H1 (cell line): Measurements from ENCODE around the gene LRRC72. TPM values are rescaled to one million over a fixed set of nuclear protein-coding genes. Genes with fewer than 3 reads are reported as not detected.

Experiments used
- CTCF ChIA-PET: fragments of 300-600 bp; sonication (Branson Sonifier 250); formaldehyde crosslinking; loops from one replicate; lab custom pipeline; 2021; ENCODE audit not compliant: partially characterized antibody; lab: Charles Lee
- POLR2A ChIA-PET: fragments of 300-600 bp; sonication (Branson Sonifier 250); formaldehyde crosslinking; loops from one replicate; lab custom pipeline; 2021; ENCODE audit warnings: inconsistent platforms; ENCODE audit not compliant: partially characterized antibody; lab: Charles Lee
- DNase-seq, 2 experiments: peaks; one replicate each; pipeline versions ENCODE4 v3.0.0 to v3.0.0-alpha.2; 2010 to 2022; ENCODE audit warnings: low spot score in 2 of 2, low read depth in 1 of 2, mixed read lengths in 1 of 2
- FAIRE-seq: peaks from 2 replicates; lab custom pipeline; 2011; peaks lifted over from hg19 to GRCh38; lab: Jason Lieb, UNC
- H2AFZ ChIP-seq: 2 replicates; pipeline ENCODE4 v1.8.1; 2012; ENCODE audit warnings: low read length, inconsistent platforms
- H2AK5ac ChIP-seq: 2 replicates; pipeline ENCODE4 v1.6.1; 2013; ENCODE audit warnings: low read depth, low read length
- H2BK120ac ChIP-seq: replicated peaks from 2 replicates; pipeline ENCODE3; 2013; ENCODE audit warnings: low read depth, low read length, inconsistent platforms
- H2BK12ac ChIP-seq: 2 replicates; pipeline ENCODE4 v1.6.1; 2013; ENCODE audit warnings: low read depth, low read length
- H2BK15ac ChIP-seq: 2 replicates; pipeline ENCODE4 v1.6.1; 2013; ENCODE audit warnings: low read length
- H2BK20ac ChIP-seq: 2 replicates; pipeline ENCODE4 v1.6.1; 2013; ENCODE audit warnings: low read length
- H2BK5ac ChIP-seq: 2 replicates; pipeline ENCODE4 v1.6.1; 2013; ENCODE audit warnings: low read depth, low read length
- H3K14ac ChIP-seq: 2 replicates; pipeline ENCODE4 v1.6.1; 2013; ENCODE audit warnings: inconsistent platforms; ENCODE audit not compliant: insufficient read length
- H3K18ac ChIP-seq: 2 replicates; pipeline ENCODE4 v1.6.1; 2013; ENCODE audit warnings: low read length; ENCODE audit errors: extremely low read depth
- H3K23ac ChIP-seq: 2 replicates; pipeline ENCODE4 v1.6.1; 2013; ENCODE audit warnings: inconsistent platforms; ENCODE audit not compliant: insufficient read length
- H3K23me2 ChIP-seq: 2 replicates; pipeline ENCODE4 v1.6.1; 2013; ENCODE audit warnings: low read depth, low read length
- H3K27ac ChIP-seq: 2 replicates; pipeline ENCODE4 v1.6.1; 2011; ENCODE audit warnings: low read depth, low read length, inconsistent platforms
- H3K27me3 ChIP-seq, 4 experiments: replicated peaks in 1 of 4; 1 replicate in 1 of 4; 2 replicates in 3 of 4; pipeline versions ENCODE4 v1.6.1 to v1.8.1; 2011 to 2013; ENCODE audit warnings: low read length in 3 of 4, mild to moderate bottlenecking in 3 of 4, inconsistent platforms in 2 of 4, mixed read lengths in 2 of 4, moderate library complexity in 1 of 4; ENCODE audit not compliant: control insufficient read depth in 3 of 4, insufficient read depth in 3 of 4; ENCODE audit errors: extremely low read depth in 1 of 4
- H3K36me3 ChIP-seq, 4 experiments: 2 replicates each; pipeline versions ENCODE4 v1.6.1 to v1.8.1; 2011 to 2013; ENCODE audit warnings: mild to moderate bottlenecking in 4 of 4, low read length in 3 of 4, moderate library complexity in 2 of 4, control low read depth in 1 of 4, inconsistent platforms in 1 of 4; ENCODE audit not compliant: insufficient read depth in 4 of 4, control insufficient read depth in 2 of 4
- H3K4ac ChIP-seq: replicated peaks from 2 replicates; pipeline ENCODE3; 2013; ENCODE audit warnings: low read length, low read depth, mixed read lengths, inconsistent platforms; ENCODE audit not compliant: insufficient read length
- H3K4me1 ChIP-seq, 4 experiments: replicated peaks in 1 of 4; 1 replicate in 1 of 4; 2 replicates in 3 of 4; pipeline versions ENCODE4 v1.6.1 to v1.8.1; 2011 to 2013; ENCODE audit warnings: low read length in 3 of 4, inconsistent platforms in 2 of 4, mixed read lengths in 1 of 4; ENCODE audit not compliant: insufficient read depth in 4 of 4, control insufficient read depth in 3 of 4
- H3K4me2 ChIP-seq, 2 experiments: 2 replicates each; pipeline versions ENCODE4 v1.6.1 to v1.8.1; 2011 to 2013; ENCODE audit warnings: low read depth in 2 of 2, low read length in 2 of 2, control low read depth in 1 of 2, inconsistent platforms in 1 of 2, mild to moderate bottlenecking in 1 of 2; ENCODE audit not compliant: insufficient read depth in 1 of 2
- H3K4me3 ChIP-seq, 4 experiments: fragments of 200-600, 300-600 bp in 1 of 4; sonication (generic), shearing (Covaris generic), sonication (Bioruptor Twin) in 1 of 4; 2 replicates each; pipeline versions ENCODE4 v1.5.1 to v1.8.1; 2011 to 2016; ENCODE audit warnings: low read length in 4 of 4, low read depth in 3 of 4, control low read depth in 2 of 4, inconsistent platforms in 2 of 4, mild to moderate bottlenecking in 2 of 4, mixed read lengths in 1 of 4, moderate library complexity in 1 of 4; ENCODE audit not compliant: insufficient read depth in 2 of 4; ENCODE audit errors: extremely low read depth in 1 of 4
- H3K56ac ChIP-seq: replicated peaks from 2 replicates; pipeline ENCODE3; 2013; ENCODE audit warnings: low read depth, mild to moderate bottlenecking, mixed read lengths, low read length, inconsistent platforms; ENCODE audit not compliant: insufficient read length
- H3K79me1 ChIP-seq: 2 replicates; pipeline ENCODE4 v1.6.1; 2013; ENCODE audit warnings: low read depth, low read length, control low read depth
- H3K79me2 ChIP-seq, 2 experiments: 2 replicates each; pipeline versions ENCODE4 v1.6.1 to v1.8.1; 2012 to 2013; ENCODE audit warnings: low read length in 2 of 2, mild to moderate bottlenecking in 2 of 2, inconsistent platforms in 1 of 2; ENCODE audit not compliant: insufficient read depth in 2 of 2, control insufficient read depth in 1 of 2
- H3K9ac ChIP-seq, 4 experiments: replicated peaks in 1 of 4; 1 replicate in 1 of 4; 2 replicates in 3 of 4; pipeline versions ENCODE4 v1.6.1 to v1.8.1; 2011 to 2013; ENCODE audit warnings: low read depth in 3 of 4, low read length in 3 of 4, control low read depth in 2 of 4, mild to moderate bottlenecking in 2 of 4, moderate library complexity in 2 of 4, inconsistent platforms in 1 of 4; ENCODE audit errors: extremely low read depth in 1 of 4
- H3K9me3 ChIP-seq, 2 experiments: 2 replicates each; pipeline versions ENCODE4 v1.6.1 to v1.8.1; 2012 to 2013; ENCODE audit warnings: mild to moderate bottlenecking in 2 of 2, moderate library complexity in 2 of 2, control low read depth in 1 of 2, inconsistent platforms in 1 of 2, low read depth in 1 of 2, low read length in 1 of 2, mixed read lengths in 1 of 2; ENCODE audit not compliant: insufficient read depth in 2 of 2
- H4K20me1 ChIP-seq, 2 experiments: replicated peaks in 1 of 2; 2 replicates each; pipeline versions ENCODE3 to v1.8.1; 2011 to 2013; ENCODE audit warnings: inconsistent platforms in 2 of 2, low read length in 2 of 2, mild to moderate bottlenecking in 1 of 2; ENCODE audit not compliant: insufficient read depth in 2 of 2, control insufficient read depth in 1 of 2
- H4K5ac ChIP-seq: 2 replicates; pipeline ENCODE4 v1.6.1; 2013; ENCODE audit warnings: low read length, low read depth, mixed read lengths, inconsistent platforms; ENCODE audit not compliant: insufficient read length
- H4K8ac ChIP-seq: 2 replicates; pipeline ENCODE4 v1.8.0; 2013; ENCODE audit warnings: mild to moderate bottlenecking, moderate library complexity, low read length, inconsistent platforms; ENCODE audit not compliant: insufficient read depth; ENCODE audit errors: extremely low read depth
- H4K91ac ChIP-seq: replicated peaks from 2 replicates; pipeline ENCODE3; 2013; ENCODE audit warnings: low read length, mixed read lengths, inconsistent platforms; ENCODE audit not compliant: insufficient read length
- CTCF ChIP-seq, 3 experiments: IDR thresholded peaks; 1 replicate in 2 of 3; 2 replicates in 1 of 3; pipeline versions ENCODE4 v1.5.1 to v1.6.1; 2011; ENCODE audit warnings: low read length in 3 of 3, mild to moderate bottlenecking in 3 of 3, inconsistent platforms in 2 of 3, low read depth in 1 of 3, moderate library complexity in 1 of 3; ENCODE audit not compliant: insufficient read depth in 1 of 3; ENCODE audit errors: control extremely low read depth in 1 of 3
- EGR1 ChIP-seq: IDR thresholded peaks from 2 replicates; pipeline ENCODE4 v1.6.1; 2011; ENCODE audit warnings: low read depth, low read length, borderline replicate concordance
- EZH2 ChIP-seq: fragments of 200-600 bp; sonication (generic); IDR thresholded peaks from 2 replicates; pipeline ENCODE4 v1.7.1; 2012; ENCODE audit warnings: low read depth, mild to moderate bottlenecking, moderate library complexity, low read length, inconsistent platforms; ENCODE audit not compliant: severe bottlenecking
- GTF2F1 ChIP-seq: IDR thresholded peaks from 2 replicates; pipeline ENCODE4 v1.6.1; 2012; ENCODE audit warnings: low read depth, low read length, improper control_type of control experiment, borderline replicate concordance
- HDAC2 ChIP-seq, 2 experiments: fragments of 300-600 bp in 1 of 2; sonication (generic) in 1 of 2; IDR thresholded peaks; 2 replicates each; pipeline ENCODE4 v1.6.1; 2011 to 2012; ENCODE audit warnings: low read depth in 2 of 2, low read length in 2 of 2, mild to moderate bottlenecking in 2 of 2, moderate library complexity in 2 of 2, borderline replicate concordance in 1 of 2, inconsistent platforms in 1 of 2
- JUND ChIP-seq: IDR thresholded peaks from 2 replicates; pipeline ENCODE4 v1.6.1; 2011; ENCODE audit warnings: mild to moderate bottlenecking, improper control_type of control experiment, low read length
- SRF ChIP-seq: IDR thresholded peaks from 2 replicates; pipeline ENCODE4 v1.6.1; 2011; ENCODE audit warnings: mild to moderate bottlenecking, low read depth, low read length, moderate library complexity
- TBP ChIP-seq: IDR thresholded peaks from 2 replicates; pipeline ENCODE4 v1.6.1; 2011; ENCODE audit warnings: low read depth, low read length, improper control_type of control experiment
- YY1 ChIP-seq: IDR thresholded peaks from 2 replicates; pipeline ENCODE4 v1.6.1; 2011; ENCODE audit warnings: low read depth, mild to moderate bottlenecking, low read length
- WGBS, 2 experiments: shearing (Covaris generic) in 1 of 2; methylation state at CpG; one replicate each; pipeline versions ENCODE4 v1.1.6 to v1.1.7; 2013 to 2015; ENCODE audit warnings: low lambda C conversion rate in 2 of 2, mixed read lengths in 2 of 2, inconsistent platforms in 1 of 2, low coverage in 1 of 2, missing lambda C conversion rate in 1 of 2; ENCODE audit not compliant: insufficient replicate concordance in 2 of 2, insufficient coverage in 1 of 2, insufficient read length in 1 of 2; ENCODE audit errors: extremely low coverage in 1 of 2, missing lambda C conversion rate in 1 of 2; 5-methylcytosine and 5-hydroxymethylcytosine counted together
- polyA plus RNA-seq, 7 experiments: library from polyadenylated mRNA; depleted of rRNA in 3 of 7; stranded (reverse) in 5 of 7; unstranded in 2 of 7; fragments of >200 nt in 5 of 7; fragments of 200-250 nt in 2 of 7; gene quantifications; 1 replicate in 5 of 7; 2 replicates in 1 of 7; 4 replicates in 1 of 7; pipeline versions ENCODE4 v1.2.1 to v1.2.3, GENCODE V29; 2011 to 2013; ENCODE audit warnings: missing spikeins in 2 of 7, mixed read lengths in 2 of 7
- total RNA-seq: library from RNA; stranded (reverse); fragmentation: NEBNext Ultra II Directional; extraction: Animal tissue kit (Norgen Biotek cat#: 25700); gene quantifications from 2 replicates; pipeline ENCODE4 v1.2.1, GENCODE V29; 2021
- TF ChIP-seq, protein P1 (sequence below): IDR thresholded peaks from 2 replicates; pipeline ENCODE4 v1.6.1; 2011; ENCODE audit warnings: low read depth, mild to moderate bottlenecking, low read length; ENCODE audit not compliant: insufficient read depth
- TF ChIP-seq, protein P2 (sequence below): IDR thresholded peaks from 2 replicates; pipeline ENCODE4 v1.6.1; 2012; ENCODE audit warnings: inconsistent platforms

LRRC72 gene
- total and polyA plus RNA-seq, 2 of the 8 experiments (the other 6 are each of a cell fraction or from before 2014, with no cell fraction given), result not detected

DNA sequence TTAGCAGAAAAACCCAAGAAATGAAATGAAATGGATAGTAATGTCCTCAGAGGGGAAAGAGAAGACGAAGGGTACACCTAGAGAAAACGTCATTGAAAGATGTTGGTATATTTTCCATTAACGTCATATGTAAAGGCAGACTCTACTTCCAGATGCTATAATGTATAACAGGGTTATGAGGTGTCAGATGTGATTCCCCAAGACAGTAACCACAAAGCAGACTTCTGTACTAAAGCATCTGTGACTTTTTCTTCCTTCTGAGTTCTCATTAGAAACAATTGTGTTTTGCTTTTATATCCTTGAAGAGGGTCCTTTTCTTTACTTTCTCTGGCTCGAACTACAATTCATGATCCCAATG is 37.4 kb downstream of the LRRC72 start:
- no peak overlapping the region for H4K8ac ChIP-seq
- H2BK20ac ChIP-seq, result no peak overlapping the region
- no peak overlapping the region for H3K4ac ChIP-seq
- no peak overlapping the region for H3K14ac ChIP-seq
- no peaks in the 10 kb centered on the region for H3K9me3 ChIP-seq
- no peak overlapping the region for H2AFZ ChIP-seq
- ChIA-PET CTCF (interaction anchor here (0.6 to 3.3 kb wide), 35 partner anchors 9 to 640 kb away, joined by 3 to 54 read pairs (median 5); partner anchors contain the start of gene CRPPA), POLR2A (interaction anchor here (1.0 kb wide), 1 partner anchor 131 kb away, joined by 3 read pairs; no protein-coding TSS in a partner anchor)
- no peak overlapping the region for H4K91ac ChIP-seq
- DNase-seq (no peak), FAIRE-seq (no peak)
- no peaks in the 10 kb centered on the region for H3K36me3 ChIP-seq
- H3K4me3 ChIP-seq, result no peak overlapping the region
- no peak overlapping the region for H3K23ac ChIP-seq
- no peak overlapping the region for H3K4me2 ChIP-seq
- no peak overlapping the region for H3K18ac ChIP-seq
- H2BK15ac ChIP-seq, result no peak overlapping the region
- no peaks in the 10 kb centered on the region for H3K79me2 ChIP-seq
- no peak overlapping the region for H3K27ac ChIP-seq
- WGBS, 2 experiments, result 85% methylated on average over 4 of the region's 4 CpGs; no CpG with 5 or more reads in 1 of the 2 experiments
- no peaks in the 10 kb centered on the region for H4K20me1 ChIP-seq
- no peak overlapping the region for H3K9ac ChIP-seq
- H4K5ac ChIP-seq, result no peak overlapping the region
- no peak overlapping the region for H2BK12ac ChIP-seq
- no peaks in the 10 kb centered on the region for H3K23me2 ChIP-seq
- H3K4me1 ChIP-seq, result no peaks in the 10 kb centered on the region
- H2AK5ac ChIP-seq, result no peak overlapping the region
- no peak overlapping the region for H2BK5ac ChIP-seq
- no peak overlapping the region for H2BK120ac ChIP-seq
- H3K27me3 ChIP-seq, result no peaks in the 10 kb centered on the region
- H3K79me1 ChIP-seq, result no peaks in the 10 kb centered on the region
- H3K56ac ChIP-seq, result no peak overlapping the region
- TF ChIP-seq EZH2, result no peak
- no peak for TF ChIP-seq YY1
- TF ChIP-seq, protein P1, sequence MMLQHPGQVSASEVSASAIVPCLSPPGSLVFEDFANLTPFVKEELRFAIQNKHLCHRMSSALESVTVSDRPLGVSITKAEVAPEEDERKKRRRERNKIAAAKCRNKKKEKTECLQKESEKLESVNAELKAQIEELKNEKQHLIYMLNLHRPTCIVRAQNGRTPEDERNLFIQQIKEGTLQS, result no peak
- TF ChIP-seq HDAC2 (IDR thresholded peaks at IDR 0.05; ENCODE audit: borderline replicate concordance in 1 of 2, low read depth in 2 of 2, low read length in 2 of 2), result no peak
- TF ChIP-seq EGR1, result no peak
- TF ChIP-seq, protein P2, sequence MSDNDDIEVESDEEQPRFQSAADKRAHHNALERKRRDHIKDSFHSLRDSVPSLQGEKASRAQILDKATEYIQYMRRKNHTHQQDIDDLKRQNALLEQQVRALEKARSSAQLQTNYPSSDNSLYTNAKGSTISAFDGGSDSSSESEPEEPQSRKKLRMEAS, result no peak
- no peak for TF ChIP-seq SRF
- no peak for TF ChIP-seq TBP
- TF ChIP-seq CTCF (IDR thresholded peaks at IDR 0.05; ENCODE audit: control extremely low read depth in 1 of 3, insufficient read depth in 1 of 3, low read depth in 1 of 3, low read length in 3 of 3), result no peak
- TF ChIP-seq GTF2F1, result no peak
- no peak for TF ChIP-seq JUND
